Inferior parietal cortex (tissue), 1 donor: ENCODE results near the gene TXLNA.
A peak's percentile ranks its signal among the peaks of the same experiment; 100 is the strongest.

Experiments used
- DNase-seq: peaks from one replicate; pipeline ENCODE4 v3.0.0-alpha.2; 2016; ENCODE audit errors: extremely low spot score

TXLNA gene

DNA sequence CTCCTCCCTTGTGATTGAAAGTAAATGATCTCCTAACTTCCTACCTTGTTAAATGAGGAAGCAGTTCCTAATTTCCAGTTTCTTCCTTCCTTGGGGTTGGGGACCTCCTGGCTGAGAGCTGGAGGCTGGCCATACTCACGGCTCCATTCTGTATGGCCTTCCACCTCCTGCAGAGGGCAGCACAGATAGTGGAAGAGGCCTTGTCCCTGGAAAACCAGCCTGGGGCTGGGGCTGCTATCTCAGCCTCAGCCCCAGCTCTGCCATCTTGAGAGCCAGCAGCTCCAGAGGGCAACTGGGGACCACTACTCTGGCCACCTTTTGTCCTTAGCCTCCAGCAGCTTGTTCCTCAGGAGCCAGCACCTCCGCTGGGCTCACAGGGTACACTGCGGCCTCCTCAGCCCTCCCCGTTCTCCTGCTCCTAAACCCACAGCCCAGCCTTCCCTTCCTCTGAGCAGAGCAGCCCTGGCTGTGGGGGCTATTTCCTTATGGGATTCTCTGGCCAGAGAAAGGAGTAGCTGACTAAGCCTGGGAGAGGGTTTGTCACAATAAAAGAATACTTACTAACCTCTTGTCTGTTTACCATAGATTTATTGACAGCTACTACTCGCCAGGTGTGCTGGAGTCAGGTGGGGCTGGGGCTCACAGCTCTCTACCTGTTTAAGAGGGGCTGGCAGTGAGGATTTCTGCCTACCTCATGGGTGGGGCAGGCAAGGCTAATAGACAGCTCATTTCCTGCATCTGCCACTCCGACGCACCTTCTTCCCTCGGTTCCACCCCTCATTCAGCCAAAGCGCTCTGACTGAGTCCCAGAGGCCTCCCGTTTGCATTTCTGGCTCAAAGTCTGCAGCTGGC, 36.4 kb downstream of the TXLNA start:
- peak; percentile 68 for DNase-seq

- no peak for DNase-seq
Measured at GRCh38 chr1:32216566-32216965, 37.1 kb downstream of the TXLNA start.

DNA sequence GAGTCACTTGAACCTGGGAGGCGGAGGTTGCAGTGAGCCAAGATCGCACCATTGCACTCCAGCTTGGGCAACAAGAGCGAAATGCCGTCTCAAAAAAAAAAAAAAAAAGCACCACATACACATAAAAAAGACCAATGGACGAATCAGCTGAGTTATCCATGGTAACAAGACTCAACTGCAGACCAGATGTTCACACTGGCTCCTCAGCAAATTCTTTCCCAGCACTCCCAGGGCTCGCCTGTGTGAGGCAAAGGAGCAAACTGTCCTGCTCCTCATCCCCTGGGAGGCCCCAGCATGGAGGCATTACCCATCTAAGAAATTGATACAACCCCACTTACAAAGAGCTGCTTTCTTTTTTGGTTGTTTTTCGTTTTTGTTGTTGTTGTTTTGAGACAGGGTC, 39.5 kb downstream of the TXLNA start:
- no peak for DNase-seq

DNA sequence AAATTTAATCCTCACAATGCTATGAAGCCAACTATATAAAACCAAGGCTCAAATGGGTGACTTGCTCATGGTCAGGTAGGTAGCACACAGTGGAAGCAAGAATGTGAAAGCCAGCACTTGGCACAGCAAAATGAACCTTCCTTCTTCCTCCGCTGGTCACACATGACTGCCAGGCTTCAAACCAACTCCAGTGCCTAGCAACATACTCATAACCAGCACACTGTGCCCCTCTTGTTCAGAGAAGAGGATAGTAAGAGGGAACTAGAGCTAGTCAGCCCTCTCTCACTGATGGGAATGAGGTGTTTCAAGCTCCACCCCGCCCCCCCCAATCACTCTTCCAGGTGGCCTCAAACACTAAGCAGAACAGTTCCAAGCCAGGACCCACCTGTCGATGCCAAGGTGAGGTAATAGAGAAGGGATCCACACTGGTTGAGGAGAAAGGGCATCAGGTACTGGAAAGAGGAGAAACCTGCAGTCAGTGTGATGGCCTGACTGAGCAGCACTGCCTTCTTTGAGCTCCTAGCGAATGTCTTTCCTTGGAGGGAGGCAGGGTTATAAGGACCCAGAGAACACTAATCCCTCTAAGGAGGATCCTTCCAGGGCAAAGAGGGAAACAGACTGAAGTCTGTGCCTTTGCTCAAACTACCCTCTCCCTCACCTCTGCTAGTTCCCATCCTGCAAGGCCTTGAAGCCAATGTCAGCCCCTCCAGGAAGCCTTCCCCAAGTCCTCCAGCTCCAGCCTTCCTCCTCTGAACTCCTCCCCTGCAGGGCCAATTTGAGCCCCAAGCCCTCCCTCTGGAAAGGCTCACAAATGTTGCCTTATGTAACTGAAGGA, 41.5 kb downstream of the TXLNA start:
- DNase-seq, result no peak

DNA sequence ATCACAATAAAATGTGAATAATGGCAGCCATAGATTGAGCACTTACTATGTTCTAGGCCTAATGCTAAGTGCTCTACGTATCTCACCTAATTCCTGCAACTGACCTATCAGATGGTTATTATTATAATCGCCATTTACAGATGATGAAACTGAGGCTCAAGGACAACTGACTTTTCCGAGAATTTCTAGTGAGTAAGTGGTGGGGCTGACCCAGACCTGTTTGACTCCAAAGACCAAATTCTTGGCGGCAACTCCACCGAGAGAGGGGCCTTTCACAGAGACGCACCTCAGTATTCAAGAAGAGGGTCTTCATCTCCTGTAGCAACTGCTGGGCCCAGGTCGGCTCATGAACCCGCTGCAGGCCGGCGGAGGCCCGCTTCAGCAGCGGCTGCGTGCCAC, 42.1 kb downstream of the TXLNA start:
- DNase-seq, result no peak

GRCh38 chr1:32221980-32222755, 42.7 kb downstream of the TXLNA start, which contains the start of the genes EIF3I and TMEM234:
TSS of gene EIF3I (plus strand) at chr1:32222407. CDS start at chr1:32222442, 35 bp downstream.
TSS of gene TMEM234 (minus strand) at chr1:32222353. CDS start at chr1:32222322, 31 bp downstream.
- DNase-seq, result peak; percentile 98

DNA sequence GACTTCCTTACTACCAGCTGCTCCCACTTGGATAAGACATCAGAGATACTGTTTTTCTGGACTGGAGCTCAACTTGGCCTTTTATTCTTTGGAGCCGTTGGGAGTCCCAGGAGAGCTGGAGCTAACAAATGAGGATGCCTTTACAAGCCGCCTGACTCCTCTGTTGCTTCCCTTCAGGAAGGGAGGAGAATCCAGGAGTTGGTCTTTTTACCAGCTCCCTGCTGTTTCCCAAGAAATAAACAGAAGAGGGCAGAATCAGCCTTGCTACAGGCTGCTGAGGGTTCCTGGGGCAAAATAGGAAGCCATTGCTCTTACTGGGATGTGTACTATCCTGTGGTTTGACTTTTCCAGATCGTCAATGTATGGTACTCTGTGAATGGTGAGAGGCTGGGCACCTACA, 44.2 kb downstream of the TXLNA start:
- DNase-seq, result no peak

DNA sequence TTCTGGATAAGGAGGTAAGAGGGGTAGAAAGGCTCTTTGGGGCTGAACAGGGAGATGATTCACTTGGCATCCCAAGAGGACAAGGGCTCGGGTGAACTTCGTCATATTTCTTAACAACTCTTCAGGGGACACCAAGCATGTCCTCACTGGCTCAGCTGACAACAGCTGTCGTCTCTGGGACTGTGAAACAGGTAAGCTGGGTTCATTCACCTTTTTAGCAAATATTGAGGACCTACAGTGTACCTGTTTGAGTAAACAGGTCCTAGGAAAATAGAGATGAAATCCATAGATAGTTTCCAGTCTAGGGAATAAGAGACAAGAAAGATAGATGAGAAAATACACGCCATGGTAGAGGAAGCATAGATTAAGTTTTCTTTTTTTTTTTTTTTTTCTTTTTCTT, 44.8 kb downstream of the TXLNA start:
- no peak for DNase-seq

DNA sequence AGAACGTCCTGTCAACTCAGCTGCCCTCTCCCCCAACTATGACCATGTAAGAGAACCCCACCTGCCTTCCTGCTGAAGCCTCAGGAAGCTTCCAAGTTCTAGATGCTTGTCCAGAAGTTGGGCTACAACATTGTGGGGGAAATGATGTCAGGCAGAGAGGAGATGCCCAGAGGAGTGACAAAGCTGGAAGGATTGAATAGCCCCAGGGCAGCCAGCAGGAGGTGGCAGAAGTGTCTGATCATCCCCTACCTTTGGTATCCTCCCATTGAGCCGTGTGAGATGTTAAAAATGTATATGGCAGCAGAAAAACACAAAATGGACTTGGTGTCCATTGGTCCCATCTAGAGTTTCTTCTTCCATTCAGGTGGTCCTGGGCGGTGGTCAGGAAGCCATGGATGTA, 49.3 kb downstream of the TXLNA start:
- no peak for DNase-seq

- DNase-seq, result no peak
Measured at GRCh38 chr1:32231843-32232432, 52.5 kb downstream of the TXLNA start.

GRCh38 chr1:32232558-32233304, 53.3 kb downstream of the TXLNA start:
- no peak for DNase-seq

- DNase-seq, result no peak
Measured at GRCh38 chr1:32234792-32235191, 55.3 kb downstream of the TXLNA start.

DNA sequence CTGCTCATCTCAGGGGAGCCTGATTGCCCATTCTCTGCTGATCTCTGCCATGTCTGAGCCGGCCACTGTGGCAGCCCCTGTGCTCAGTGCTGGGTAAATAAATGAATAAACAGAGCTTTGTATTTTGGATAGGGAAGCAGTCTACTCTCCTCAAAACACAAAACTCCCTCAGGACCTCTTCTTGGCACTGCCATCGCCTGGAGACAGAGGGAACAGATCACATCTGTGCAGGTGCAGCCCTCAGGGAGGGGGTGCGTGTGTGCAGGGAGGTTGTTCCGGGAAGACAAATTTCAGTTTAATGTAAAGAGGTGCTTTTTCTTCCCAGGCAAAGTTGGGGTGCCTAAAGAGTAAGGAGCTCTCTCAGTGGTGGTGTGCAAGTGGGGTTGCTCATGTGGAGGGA, 59.9 kb downstream of the TXLNA start:
- no peak for DNase-seq

GRCh38 chr1:32239790-32240139, 60.3 kb downstream of the TXLNA start:
- no peak for DNase-seq

DNA sequence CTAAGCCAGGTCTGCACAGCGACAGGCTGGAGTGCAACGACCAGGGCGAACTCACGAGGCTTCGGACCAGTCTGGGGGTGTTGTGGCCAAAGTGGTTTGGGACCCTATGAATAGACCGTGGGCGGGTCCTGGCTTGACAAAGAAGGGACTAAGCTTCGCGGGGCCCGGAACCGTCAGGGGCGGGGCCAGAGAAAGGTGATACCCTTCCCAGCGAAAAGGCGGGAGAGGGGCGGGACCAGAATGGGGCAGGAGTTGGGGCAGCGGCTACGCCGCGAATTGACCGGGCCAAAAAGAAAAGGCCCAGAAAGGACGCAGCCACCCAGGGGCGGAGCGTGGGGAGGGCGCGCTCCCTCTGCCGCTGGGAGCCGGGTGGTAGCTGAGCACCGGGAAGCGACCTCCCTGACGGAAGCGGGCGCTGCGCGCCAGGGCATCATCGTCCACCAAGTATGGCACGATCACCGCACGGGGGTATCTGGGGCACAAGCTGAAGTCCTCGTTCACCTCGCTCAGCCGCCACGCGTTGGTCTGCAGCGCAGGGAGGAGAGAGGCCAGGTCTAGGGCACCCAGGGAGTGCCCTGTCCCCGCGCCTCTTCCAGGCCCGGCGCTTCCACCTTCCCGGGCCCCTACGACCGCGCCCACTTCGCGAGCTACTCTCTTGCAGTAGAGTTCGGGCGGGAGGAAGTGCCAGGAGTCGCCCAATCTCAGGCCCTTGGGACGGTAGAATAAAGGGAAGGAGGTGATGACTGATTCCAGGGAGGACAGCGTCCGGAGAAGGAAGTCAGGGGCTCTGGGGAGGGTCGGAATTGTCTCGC, 60.9 kb downstream of the TXLNA start:
- DNase-seq, result peak; percentile 39

DNA sequence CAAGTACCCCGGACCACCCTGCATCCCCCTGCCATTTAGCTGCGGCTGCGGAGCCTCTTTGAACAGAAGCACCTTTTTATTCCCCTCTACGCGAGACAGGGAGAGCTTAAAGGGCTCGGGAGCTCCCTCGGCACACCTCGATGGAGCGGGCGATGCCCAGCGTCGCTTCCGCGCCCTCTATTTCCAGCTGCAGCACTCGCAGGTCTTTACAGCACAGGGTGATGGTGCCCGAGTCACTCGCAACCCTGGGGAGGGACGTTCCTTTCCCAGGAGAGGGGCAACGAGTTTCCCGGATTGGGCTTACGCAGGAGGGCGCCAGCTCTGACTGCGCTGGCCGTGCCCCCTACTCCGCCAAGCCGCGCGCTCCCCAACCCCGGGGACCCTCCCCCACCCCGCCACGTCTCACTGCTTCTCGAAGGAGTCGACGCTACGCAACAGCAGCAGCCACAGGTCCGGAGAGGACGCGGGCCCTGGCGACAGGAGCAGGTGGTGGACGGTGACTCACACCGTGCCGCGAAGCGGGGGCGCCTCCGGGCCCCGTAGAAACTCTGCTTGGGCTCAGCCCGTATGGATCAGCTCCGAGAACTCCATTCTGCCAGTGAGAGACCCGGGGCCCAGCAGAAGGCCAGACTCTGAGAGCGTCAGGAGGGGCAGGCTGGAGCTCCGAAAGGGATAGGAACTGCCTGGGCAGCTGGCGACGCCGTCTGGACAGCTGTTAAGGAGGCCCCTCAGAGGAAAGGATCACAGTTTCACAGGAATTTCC, 61.7 kb downstream of the TXLNA start:
- peak; percentile 15 for DNase-seq

- peak; percentile 41 for DNase-seq
Measured at GRCh38 chr1:32242341-32242851, 62.9 kb downstream of the TXLNA start.

GRCh38 chr1:32246888-32247273, 67.4 kb downstream of the TXLNA start, which contains the start of gene FAM167B:
TSS of gene FAM167B (plus strand) at chr1:32247222. CDS start at chr1:32247422, 200 bp downstream.
- no peak for DNase-seq

- DNase-seq, result no peak
Measured at GRCh38 chr1:32247452-32247851, 68.0 kb downstream of the TXLNA start.
